GM21526 (cell line): ENCODE data around the gene ST7L.

ENCODE experiments used
- ATAC-seq: cut with Tn5 transposase; IDR thresholded peaks from one replicate; pipeline ENCODE4 v1.9.1; 2021; ENCODE audit warnings: moderate library complexity; ENCODE audit not compliant: unreplicated experiment, low FRiP score

ST7L gene

DNA sequence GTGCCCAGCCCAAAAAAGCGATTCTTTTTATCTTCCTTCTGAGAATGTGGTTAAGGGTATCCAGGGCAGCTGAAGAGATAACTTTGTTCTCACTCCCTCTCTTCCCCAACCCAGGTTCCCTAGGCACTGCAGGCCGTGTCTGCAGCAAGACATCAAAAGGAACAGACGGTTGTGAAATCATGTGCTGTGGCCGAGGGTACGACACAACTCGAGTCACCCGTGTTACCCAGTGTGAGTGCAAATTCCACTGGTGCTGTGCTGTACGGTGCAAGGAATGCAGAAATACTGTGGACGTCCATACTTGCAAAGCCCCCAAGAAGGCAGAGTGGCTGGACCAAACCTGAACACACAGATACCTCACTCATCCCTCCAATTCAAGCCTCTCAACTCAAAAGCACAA lies 98.8 kb downstream of the ST7L start:
- no peak for ATAC-seq

- no peak for ATAC-seq
Observed at GRCh38 chr1:112518186-112518585, 100.8 kb downstream of the ST7L start.

GRCh38 chr1:112517646-112518045 lies 101.3 kb downstream of the ST7L start:
- ATAC-seq = no peak

DNA sequence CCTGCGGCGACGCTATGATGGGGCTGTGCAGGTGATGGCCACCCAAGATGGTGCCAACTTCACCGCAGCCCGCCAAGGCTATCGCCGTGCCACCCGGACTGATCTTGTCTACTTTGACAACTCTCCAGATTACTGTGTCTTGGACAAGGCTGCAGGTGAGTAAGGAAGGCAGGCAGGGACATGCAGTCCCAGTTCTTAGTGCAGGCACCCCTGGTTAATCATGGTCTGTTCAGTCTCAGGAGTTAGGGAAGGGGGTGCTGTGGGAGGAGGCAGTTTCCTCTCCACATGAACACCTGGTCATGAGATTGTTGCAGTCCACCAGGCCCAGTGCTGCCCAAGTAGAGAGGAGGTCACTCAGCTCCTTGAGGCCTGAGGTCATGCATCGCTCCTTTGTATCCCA lies 101.7 kb downstream of the ST7L start:
- no peak for ATAC-seq

DNA sequence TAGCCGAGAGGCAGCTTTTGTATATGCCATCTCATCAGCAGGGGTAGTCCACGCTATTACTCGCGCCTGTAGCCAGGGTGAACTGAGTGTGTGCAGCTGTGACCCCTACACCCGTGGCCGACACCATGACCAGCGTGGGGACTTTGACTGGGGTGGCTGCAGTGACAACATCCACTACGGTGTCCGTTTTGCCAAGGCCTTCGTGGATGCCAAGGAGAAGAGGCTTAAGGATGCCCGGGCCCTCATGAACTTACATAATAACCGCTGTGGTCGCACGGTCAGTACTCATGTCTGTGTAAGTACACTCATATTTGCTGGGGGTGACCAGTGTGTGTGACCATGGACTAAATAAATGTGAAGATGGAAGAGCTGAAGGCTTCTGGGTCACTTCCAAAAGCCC lies 102.8 kb downstream of the ST7L start:
- no peak for ATAC-seq

GRCh38 chr1:112515311-112516009 lies 103.5 kb downstream of the ST7L start:
- ATAC-seq = no peak

- no peak for ATAC-seq
Observed at GRCh38 chr1:112514901-112515300, 104.0 kb downstream of the ST7L start.

GRCh38 chr1:112513112-112513870 lies 105.7 kb downstream of the ST7L start:
- no peak for ATAC-seq

GRCh38 chr1:112511897-112512296 lies 107.0 kb downstream of the ST7L start:
- no peak for ATAC-seq

GRCh38 chr1:112510340-112510739 lies 108.6 kb downstream of the ST7L start:
- ATAC-seq = no peak

DNA sequence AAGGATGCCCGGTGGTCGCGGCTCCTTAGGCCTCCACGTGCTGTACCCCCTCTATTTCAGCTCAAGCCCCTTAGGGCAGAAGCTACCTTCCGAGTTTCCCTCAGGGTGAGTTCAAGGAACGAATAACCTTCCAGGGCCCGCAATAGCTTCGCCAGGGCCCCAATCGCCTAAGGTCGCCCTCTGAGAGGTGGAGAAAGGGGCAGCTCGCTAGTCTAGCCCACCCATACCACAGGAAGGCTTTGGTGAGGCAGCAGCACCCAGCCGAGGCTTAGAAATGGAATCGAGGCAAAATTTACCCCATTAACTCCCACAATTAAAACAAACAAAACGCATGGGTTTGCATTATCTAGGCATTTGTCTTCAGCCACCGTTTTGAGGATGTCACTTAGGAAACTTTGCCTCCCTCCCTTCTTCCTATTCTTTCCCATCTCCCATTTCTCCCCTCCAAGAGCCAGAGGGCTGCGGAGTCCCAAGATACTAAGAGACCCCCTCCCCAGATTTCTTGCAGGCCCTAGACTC lies 109.2 kb downstream of the ST7L start:
- no peak for ATAC-seq

- no peak for ATAC-seq
Observed at GRCh38 chr1:112509005-112509659, 109.8 kb downstream of the ST7L start.

GRCh38 chr1:112508278-112509004 lies 110.5 kb downstream of the ST7L start, which contains the start of gene WNT2B:
Gene WNT2B (plus strand): TSS chr1:112508965. CDS start chr1:112509263, 298 bp downstream.
- ATAC-seq = no peak

GRCh38 chr1:112507921-112508277 lies 111.0 kb downstream of the ST7L start:
- ATAC-seq = no peak

- no peak for ATAC-seq
Observed at GRCh38 chr1:112507336-112507735, 111.6 kb downstream of the ST7L start.

DNA sequence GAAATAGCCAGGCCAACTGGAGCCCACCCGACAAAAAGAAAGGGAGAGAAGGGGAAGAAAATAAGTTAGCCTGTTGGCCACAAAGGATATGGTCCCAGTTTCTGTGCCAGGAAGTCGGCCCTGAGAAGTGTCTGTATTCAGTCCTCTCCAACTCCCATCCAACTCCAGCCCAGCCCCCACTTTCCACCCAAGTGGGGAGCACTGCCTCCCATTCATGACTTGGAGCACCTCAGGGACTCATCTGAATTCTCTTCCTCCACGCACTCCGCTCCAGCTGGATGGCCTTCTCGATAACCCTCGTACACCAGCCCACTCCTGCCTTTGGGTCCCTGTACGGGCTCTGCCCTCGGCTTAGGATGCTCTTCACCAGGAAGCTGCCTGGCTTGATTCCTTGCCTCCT lies 112.2 kb downstream of the ST7L start:
- no peak for ATAC-seq

- ATAC-seq = no peak
Observed at GRCh38 chr1:112506306-112506705, 112.6 kb downstream of the ST7L start.

GRCh38 chr1:112505878-112506277 lies 113.1 kb downstream of the ST7L start:
- ATAC-seq = no peak

- ATAC-seq = no peak
Observed at GRCh38 chr1:112505400-112505785, 113.5 kb downstream of the ST7L start.

DNA sequence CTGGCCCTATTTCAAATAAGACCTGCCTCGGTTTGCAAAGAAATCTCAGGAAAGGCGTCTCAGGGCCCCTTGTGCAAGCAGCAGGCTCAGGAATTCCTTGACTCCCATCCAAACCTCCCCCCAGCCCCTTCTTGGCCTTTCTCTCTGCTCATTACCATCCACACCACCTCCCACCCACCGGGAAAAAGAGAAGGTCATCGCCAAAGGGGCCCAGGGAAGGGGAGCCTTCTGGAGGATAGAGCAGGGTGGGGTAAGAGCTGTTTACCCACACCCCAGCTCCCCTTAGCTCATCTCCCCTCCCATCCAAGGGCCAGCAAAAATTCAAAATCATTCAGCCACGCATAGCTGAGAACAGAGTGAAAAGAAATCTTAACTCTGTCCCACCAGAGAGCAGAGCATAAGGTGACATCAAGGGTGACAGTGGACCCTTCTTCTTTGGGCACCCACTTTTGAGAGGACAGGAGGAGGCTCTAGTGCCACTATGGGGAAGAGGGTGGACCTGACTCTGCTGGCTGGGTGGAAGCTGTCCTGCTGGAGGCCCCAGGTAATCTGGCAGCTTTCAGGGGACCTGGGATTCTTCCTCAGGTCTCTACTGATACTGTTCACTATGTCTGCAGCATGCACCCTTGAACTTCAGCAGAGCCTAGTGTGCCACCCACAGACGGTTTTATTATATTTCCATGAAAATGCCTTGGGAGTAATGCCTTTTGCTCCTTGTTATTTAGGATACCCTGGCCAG lies 114.1 kb downstream of the ST7L start:
- no peak for ATAC-seq
